K562 (cell line): Measurements from ENCODE around the gene LY6G5B. TPM values are rescaled to one million over a fixed set of nuclear protein-coding genes. Genes with fewer than 3 reads are reported as not detected.
A peak's percentile ranks its signal among the peaks of the same experiment; 100 is the strongest.

Experiments
- BRCA1 ChIP-seq, 2 experiments: fragments of 450-650 bp in 1 of 2; sonication (generic) in 1 of 2; formaldehyde crosslinking in 1 of 2; IDR thresholded peaks; 2 replicates each; pipeline versions ENCODE4 v1.5.0 to v1.6.1; 2017 to 2020; ENCODE audit warnings: mild to moderate bottlenecking in 1 of 2, missing genetic modification reagents in 1 of 2
- E2F1 ChIP-seq: sonication (generic); formaldehyde crosslinking; IDR thresholded peaks from 2 replicates; pipeline ENCODE4 v1.8.1; 2023; ENCODE audit warnings: mild to moderate bottlenecking, missing genetic modification reagents, moderate library complexity
- GTF3C2 ChIP-seq: IDR thresholded peaks from 3 replicates; pipeline ENCODE4 v1.6.1; 2011; ENCODE audit warnings: borderline replicate concordance, mild to moderate bottlenecking, moderate library complexity; ENCODE audit not compliant: insufficient read length; ENCODE audit errors: extremely low read depth
- KLF6 ChIP-seq: fragments of 250-450 bp; sonication (Bioruptor Pico); IDR thresholded peaks from 2 replicates; pipeline ENCODE4 v1.4.0; 2020; ENCODE audit warnings: mild to moderate bottlenecking, moderate library complexity, borderline replicate concordance
- MCM3 ChIP-seq: fragments of 450-650 bp; IDR thresholded peaks from 2 replicates; pipeline ENCODE4 v1.6.1; 2016
- MEF2A ChIP-seq: IDR thresholded peaks from 2 replicates; pipeline ENCODE4 v1.6.1; 2011; ENCODE audit warnings: low read depth, mild to moderate bottlenecking, low read length, moderate library complexity; ENCODE audit not compliant: control insufficient read depth
- MEF2D ChIP-seq: conservative IDR thresholded peaks from 2 replicates; pipeline ENCODE4 v1.6.1; 2016; ENCODE audit warnings: low read depth, missing genetic modification characterization, missing compliant biosample characterization
- NBN ChIP-seq: fragments of 450-650 bp; IDR thresholded peaks from 2 replicates; pipeline ENCODE4 v1.6.1; 2016; ENCODE audit warnings: low read depth, mild to moderate bottlenecking
- NR2F6 ChIP-seq: fragments of 450-650 bp; formaldehyde crosslinking; IDR thresholded peaks from 2 replicates; pipeline ENCODE4 v1.4.0; 2020; ENCODE audit warnings: mild to moderate bottlenecking
- RNF219 ChIP-seq: fragments of 250-450 bp; sonication (Bioruptor Pico); IDR thresholded peaks from 2 replicates; pipeline ENCODE4 v1.5.0; 2022; ENCODE audit warnings: mild to moderate bottlenecking
- SMAD3 ChIP-seq: fragments of 450-650 bp; formaldehyde crosslinking; conservative IDR thresholded peaks from 2 replicates; pipeline ENCODE4 v1.4.0; 2020; ENCODE audit warnings: mild to moderate bottlenecking
- VEZF1 ChIP-seq: fragments of 200-800 bp; sonication (Bioruptor generic); IDR thresholded peaks from 2 replicates; pipeline ENCODE4 v1.6.1; 2017; ENCODE audit warnings: missing genetic modification characterization, missing compliant biosample characterization
- ZBTB2 ChIP-seq: fragments of 450-650 bp; IDR thresholded peaks from 2 replicates; pipeline ENCODE4 v1.6.1; 2016; ENCODE audit warnings: antibody characterized with exemption
- ZNF316 ChIP-seq: fragments of 450-650 bp; IDR thresholded peaks from 2 replicates; pipeline ENCODE4 v1.6.1; 2016
- ZNF695 ChIP-seq: fragments of 450-650 bp; formaldehyde crosslinking; IDR thresholded peaks from 2 replicates; pipeline ENCODE4 v1.4.0; 2020; ENCODE audit warnings: mild to moderate bottlenecking, moderate library complexity
- ZNF830 ChIP-seq: fragments of 250-450 bp; sonication (Bioruptor Pico); IDR thresholded peaks from 2 replicates; pipeline ENCODE4 v1.5.0; 2021; ENCODE audit warnings: mild to moderate bottlenecking
- ZSCAN32 ChIP-seq: fragments of 450-650 bp; formaldehyde crosslinking; IDR thresholded peaks from 2 replicates; pipeline ENCODE4 v1.4.0; 2020; ENCODE audit warnings: mild to moderate bottlenecking, moderate library complexity
- polyA plus RNA-seq, 8 experiments: library from polyadenylated mRNA; depleted of rRNA in 4 of 8; stranded (reverse) in 5 of 8; unstranded in 3 of 8; fragments of >200 nt; fragmentation: Nextera tagmentation in 2 of 8; fragmentation: Illumina TruSeq in 1 of 8; extraction: Ambion mirVana in 2 of 8; extraction: Trizol in 1 of 8; gene quantifications; 2 replicates each; pipeline versions ENCODE4 v1.2.1 to v1.2.3, GENCODE V29; 2011 to 2014; ENCODE audit warnings: inconsistent platforms in 1 of 8, missing spikeins in 1 of 8
- total RNA-seq, 7 experiments: library from RNA; depleted of rRNA in 6 of 7; stranded (reverse); fragments of >200 nt in 6 of 7; fragmentation: Illumina TruSeq in 2 of 7; extraction: Trizol in 2 of 7; gene quantifications; 2 replicates each; pipeline versions ENCODE4 v1.2.1 to v1.2.3, GENCODE V29; 2011 to 2021; ENCODE audit warnings: low replicate concordance in 1 of 7

The LY6G5B gene
- total and polyA plus RNA-seq, 9 of the 15 experiments (the other 6 are each of a cell fraction or from before 2014, with no cell fraction given), result 6.0 to 27.0 (median 7.5) TPM

GRCh38 chr6:31690231-31691077 is 20.7 kb downstream of the LY6G5B start (continued):
- TF ChIP-seq E2F1 (CRISPR knock-in tag), result no peak
- TF ChIP-seq ZBTB2, result peak; percentile 93
- TF ChIP-seq VEZF1 (CRISPR knock-in tag), result peak; percentile 70
- TF ChIP-seq ZNF316, result peak; percentile 85
- TF ChIP-seq NBN, result peak; percentile 73
- no peak for TF ChIP-seq MCM3
- TF ChIP-seq BRCA1 (IDR thresholded peaks at IDR 0.05), result no peak
- 0 out of 2 replicates have a peak, but pooled peaks have one; percentile 80 for TF ChIP-seq BRCA1 (CRISPR knock-in tag; IDR thresholded peaks at IDR 0.05)
- TF ChIP-seq GTF3C2, result no peak
- TF ChIP-seq RNF219 (CRISPR knock-in tag), result no peak
- TF ChIP-seq ZSCAN32 (CRISPR knock-in tag), result no peak
- TF ChIP-seq KLF6 (CRISPR knock-in tag), result no peak; the same call in 1 of the 2 replicates
- TF ChIP-seq ZNF695 (CRISPR knock-in tag), result no peak
- TF ChIP-seq SMAD3 (CRISPR knock-in tag), result peak; percentile 75; the same call in 1 of the 2 replicates
- no peak for TF ChIP-seq MEF2A
- TF ChIP-seq NR2F6 (CRISPR knock-in tag), result 0 out of 2 replicates have a peak, but pooled peaks have one; percentile 7
- peak; percentile 88; the same call in 1 of the 2 replicates for TF ChIP-seq ZNF830 (CRISPR knock-in tag)
- TF ChIP-seq MEF2D (tag), result peak; percentile 56; the same call in 1 of the 2 replicates
